Mammary epithelial cell (primary cell): ENCODE results near the gene NLN.

Experiments used
- CTCF ChIP-seq, 2 donors: IDR thresholded peaks in 1 of 2; conservative IDR thresholded peaks in 1 of 2; 2 replicates each; pipeline ENCODE4 v1.5.1; 2011 to 2012; ENCODE audit warnings: inconsistent platforms in 2 of 2, low read length in 2 of 2, mild to moderate bottlenecking in 2 of 2, control low read depth in 1 of 2, low read depth in 1 of 2; ENCODE audit not compliant: insufficient read depth in 1 of 2; ENCODE audit errors: extremely low read depth in 1 of 2
- EZH2 ChIP-seq: IDR thresholded peaks from 2 replicates; pipeline ENCODE4 v1.6.1; 2012; ENCODE audit warnings: low read length, inconsistent platforms, borderline replicate concordance

GRCh38 chr5:65832603-65833228 lies 110.7 kb downstream of the NLN start:
- no peak for TF ChIP-seq CTCF (conservative IDR thresholded peaks at IDR 0.05 in 1 of 2, IDR thresholded peaks at IDR 0.05 in 1 of 2; ENCODE audit: extremely low read depth in 1 of 2, insufficient read depth in 1 of 2, low read depth in 1 of 2, low read length in 2 of 2)
- TF ChIP-seq EZH2: no peak
